ENCODE results near the gene TNIP1.

The TNIP1 gene

GRCh38 chr5:151064916-151065499 is 15.8 kb downstream of the TNIP1 start:
- DNase-seq (ENCODE audit: low read depth): no peak

GRCh38 chr5:151063142-151063989 is 17.5 kb downstream of the TNIP1 start:
- no peak for DNase-seq (ENCODE audit: low read depth)

- DNase-seq (ENCODE audit: low read depth): no peak
Measured at GRCh38 chr5:151062405-151063141, 18.3 kb downstream of the TNIP1 start.

- DNase-seq (ENCODE audit: low read depth): no peak
Measured at GRCh38 chr5:151060742-151061141, 20.1 kb downstream of the TNIP1 start.

GRCh38 chr5:151058891-151059489 is 21.8 kb downstream of the TNIP1 start:
- no peak for DNase-seq (ENCODE audit: low read depth)

- no peak for DNase-seq (ENCODE audit: low read depth)
Measured at GRCh38 chr5:151058301-151058700, 22.5 kb downstream of the TNIP1 start.

- no peak for DNase-seq (ENCODE audit: low read depth)
Measured at GRCh38 chr5:151056379-151057325, 24.2 kb downstream of the TNIP1 start.

GRCh38 chr5:151055336-151055735 is 25.5 kb downstream of the TNIP1 start:
- no peak for DNase-seq (ENCODE audit: low read depth)

- DNase-seq (ENCODE audit: low read depth): no peak
Measured at GRCh38 chr5:151054709-151055108, 26.1 kb downstream of the TNIP1 start.

- no peak for DNase-seq (ENCODE audit: low read depth)
Measured at GRCh38 chr5:151053796-151054462, 26.9 kb downstream of the TNIP1 start.

GRCh38 chr5:151052836-151053235 is 28.0 kb downstream of the TNIP1 start:
- no peak for DNase-seq (ENCODE audit: low read depth)

GRCh38 chr5:151051931-151052608 is 28.8 kb downstream of the TNIP1 start:
- DNase-seq (ENCODE audit: low read depth): no peak

- peak; percentile 41 for DNase-seq (ENCODE audit: low read depth)
Measured at GRCh38 chr5:151051066-151051930, 29.5 kb downstream of the TNIP1 start.

GRCh38 chr5:151048526-151048925 is 32.3 kb downstream of the TNIP1 start:
- no peak for DNase-seq (ENCODE audit: low read depth)

GRCh38 chr5:151047814-151048425 is 32.9 kb downstream of the TNIP1 start:
- DNase-seq (ENCODE audit: low read depth): no peak

- DNase-seq (ENCODE audit: low read depth): no peak
Measured at GRCh38 chr5:151042453-151043093, 38.3 kb downstream of the TNIP1 start.

- DNase-seq (ENCODE audit: low read depth): no peak
Measured at GRCh38 chr5:151041577-151042268, 39.1 kb downstream of the TNIP1 start.

Measured in stimulated activated CD8-positive, alpha-beta memory T cell treated with anti-CD3 and anti-CD28 coated beads, Interleukin-12 subunit alpha, Interleukin-12 subunit beta, amount 100 ng/mL, for 1 hour (primary cell).